SU-DHL-6 (cell line): ENCODE measurements around the gene BRSK2.
"Not testable (repeated sequence)": the region's sequence is repeated elsewhere in the genome, so short reads cannot be mapped to it uniquely, and the experiment has no call there.

ENCODE experiments used
- H2AFZ ChIP-seq: fragments of 200-600 bp; sonication (generic); 2 replicates; pipeline ENCODE4 v1.6.1; 2014; ENCODE audit warnings: low read depth, mild to moderate bottlenecking, moderate library complexity, mixed read lengths, antibody characterized with exemption, low read length; ENCODE audit not compliant: severe bottlenecking
- H3F3A ChIP-seq: fragments of 200-600 bp; shearing (Covaris generic); 2 replicates; pipeline ENCODE4 v1.6.0; 2016; ENCODE audit warnings: antibody characterized with exemption, mild to moderate bottlenecking; ENCODE audit not compliant: insufficient read depth
- H3K27ac ChIP-seq: fragments of 200-600 bp; sonication (generic); 2 replicates; pipeline ENCODE4 v1.5.1; 2016; ENCODE audit warnings: low read depth, mild to moderate bottlenecking, low read length, moderate library complexity, mixed read lengths
- H3K27me3 ChIP-seq: fragments of 200-600 bp; sonication (generic), shearing (Covaris generic); 2 replicates; pipeline ENCODE4 v1.6.0; 2014; ENCODE audit warnings: mild to moderate bottlenecking, low read length
- H3K36me3 ChIP-seq: fragments of 200-600 bp; sonication (generic); 2 replicates; pipeline ENCODE4 v1.6.1; 2014; ENCODE audit warnings: mild to moderate bottlenecking, low read length, mixed read lengths
- H3K4me2 ChIP-seq: fragments of 300-600, 200-600 bp; shearing (Covaris generic), sonication (generic); 2 replicates; pipeline ENCODE4 v1.6.0; 2014; ENCODE audit warnings: low read length, low read depth, mild to moderate bottlenecking; ENCODE audit not compliant: poor library complexity, severe bottlenecking
- H3K4me3 ChIP-seq: fragments of 200-600 bp; sonication (generic); 2 replicates; pipeline ENCODE4 v1.5.1; 2014; ENCODE audit warnings: antibody characterized with exemption, low read length, mild to moderate bottlenecking, mixed read lengths; ENCODE audit not compliant: insufficient read depth, poor library complexity, severe bottlenecking
- H3K79me2 ChIP-seq: fragments of 200-600 bp; sonication (generic); 2 replicates; pipeline ENCODE4 v1.6.1; 2014; ENCODE audit warnings: mild to moderate bottlenecking, low read length, moderate library complexity; ENCODE audit not compliant: insufficient read depth
- H3K9ac ChIP-seq: fragments of 200-600 bp; sonication (generic); 2 replicates; pipeline ENCODE4 v1.7.0; 2014; ENCODE audit warnings: mild to moderate bottlenecking, low read length
- H3K9me2 ChIP-seq: fragments of 200-600 bp; sonication (generic); replicated peaks from 2 replicates; pipeline ENCODE4 v1.6.1; 2014; ENCODE audit warnings: low read length; ENCODE audit not compliant: insufficient read depth
- H3K9me3 ChIP-seq: fragments of 200-600 bp; sonication (generic); 2 replicates; pipeline ENCODE4 v1.6.1; 2014; ENCODE audit warnings: low read length, mixed read lengths; ENCODE audit not compliant: insufficient read depth
- H4K20me1 ChIP-seq: fragments of 200-600 bp; sonication (generic); 2 replicates; pipeline ENCODE4 v1.6.1; 2014; ENCODE audit warnings: low read depth, mild to moderate bottlenecking, antibody characterized with exemption, low read length, moderate library complexity, mixed read lengths
- EZH2phosphoT487 ChIP-seq: fragments of 200-600 bp; sonication (generic), shearing (Covaris generic); conservative IDR thresholded peaks from 2 replicates; pipeline ENCODE4 v1.6.1; 2018; ENCODE audit warnings: mild to moderate bottlenecking, antibody characterized with exemption, low read length, moderate library complexity, mixed read lengths
- TF ChIP-seq, protein P1 (sequence below): fragments of 200-600 bp; sonication (generic); IDR thresholded peaks from one replicate; pipeline ENCODE4 v1.5.1; 2017; ENCODE audit warnings: antibody characterized with exemption, mild to moderate bottlenecking, low read length, moderate library complexity; ENCODE audit not compliant: insufficient read depth, poor library complexity, severe bottlenecking

The BRSK2 gene

DNA sequence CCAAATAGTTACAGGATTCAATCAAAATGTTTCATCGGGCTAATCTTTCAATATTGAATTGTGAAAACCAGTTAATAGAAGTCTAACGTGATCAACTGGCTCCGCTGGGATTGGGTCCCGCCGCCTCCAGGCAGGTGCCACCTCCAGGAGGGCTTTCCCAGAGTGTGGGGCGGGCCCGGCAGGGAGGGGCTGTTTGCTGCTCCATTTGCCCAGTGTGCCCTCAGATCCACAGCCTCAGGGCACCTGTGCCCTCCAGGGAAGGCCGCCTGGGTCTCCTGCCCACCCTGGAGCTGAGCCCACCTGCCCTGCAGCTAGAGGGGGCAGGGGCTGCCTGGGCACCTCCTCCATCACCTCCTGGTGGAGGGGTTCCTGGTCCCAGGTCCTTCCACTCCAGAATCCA is 17.9 kb downstream of the BRSK2 start:
- Histone ChIP-seq H3K4me2 (no peak overlapping the region), H3F3A (no peaks in the 10 kb centered on the region), H3K79me2 (no peaks in the 10 kb centered on the region), H3K4me3 (no peak overlapping the region), H3K27me3 (no peaks in the 10 kb centered on the region), H3K36me3 (no peaks in the 10 kb centered on the region), H3K27ac (no peak overlapping the region), H3K9ac (no peak overlapping the region), H2AFZ (no peak overlapping the region), H3K9me3 (no peaks in the 10 kb centered on the region), H3K9me2 (no peaks in the 10 kb centered on the region), H4K20me1 (no peaks in the 10 kb centered on the region)
- no peak for TF ChIP-seq EZH2phosphoT487
- TF ChIP-seq, protein P1, sequence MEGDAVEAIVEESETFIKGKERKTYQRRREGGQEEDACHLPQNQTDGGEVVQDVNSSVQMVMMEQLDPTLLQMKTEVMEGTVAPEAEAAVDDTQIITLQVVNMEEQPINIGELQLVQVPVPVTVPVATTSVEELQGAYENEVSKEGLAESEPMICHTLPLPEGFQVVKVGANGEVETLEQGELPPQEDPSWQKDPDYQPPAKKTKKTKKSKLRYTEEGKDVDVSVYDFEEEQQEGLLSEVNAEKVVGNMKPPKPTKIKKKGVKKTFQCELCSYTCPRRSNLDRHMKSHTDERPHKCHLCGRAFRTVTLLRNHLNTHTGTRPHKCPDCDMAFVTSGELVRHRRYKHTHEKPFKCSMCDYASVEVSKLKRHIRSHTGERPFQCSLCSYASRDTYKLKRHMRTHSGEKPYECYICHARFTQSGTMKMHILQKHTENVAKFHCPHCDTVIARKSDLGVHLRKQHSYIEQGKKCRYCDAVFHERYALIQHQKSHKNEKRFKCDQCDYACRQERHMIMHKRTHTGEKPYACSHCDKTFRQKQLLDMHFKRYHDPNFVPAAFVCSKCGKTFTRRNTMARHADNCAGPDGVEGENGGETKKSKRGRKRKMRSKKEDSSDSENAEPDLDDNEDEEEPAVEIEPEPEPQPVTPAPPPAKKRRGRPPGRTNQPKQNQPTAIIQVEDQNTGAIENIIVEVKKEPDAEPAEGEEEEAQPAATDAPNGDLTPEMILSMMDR: no peak

DNA sequence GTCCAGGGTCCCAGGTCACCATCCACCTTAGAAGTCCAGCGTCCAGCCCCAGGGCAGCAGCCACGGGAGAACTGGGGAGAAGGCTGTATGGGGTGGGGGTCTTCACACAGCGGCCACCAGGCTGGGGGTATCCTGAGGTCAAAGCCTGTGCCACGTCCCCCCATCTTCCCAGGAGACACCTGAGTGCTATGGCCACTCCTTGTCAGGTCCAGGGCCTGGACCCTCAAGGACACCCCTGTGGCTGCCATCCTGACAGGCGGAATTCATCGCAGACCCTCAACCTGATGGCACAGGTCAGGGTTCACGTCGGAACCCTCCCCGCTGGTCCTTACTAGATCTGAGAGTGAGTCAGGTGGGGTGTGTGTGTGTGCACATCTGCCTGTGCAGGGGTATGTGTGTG is 18.6 kb downstream of the BRSK2 start:
- Histone ChIP-seq H3K4me2 (no peak overlapping the region), H3K9me2 (no peaks in the 10 kb centered on the region), H3K36me3 (no peaks in the 10 kb centered on the region), H3K27ac (no peak overlapping the region), H3K79me2 (no peaks in the 10 kb centered on the region), H3K27me3 (no peaks in the 10 kb centered on the region), H3K9me3 (no peaks in the 10 kb centered on the region), H3K9ac (no peak overlapping the region), H3F3A (no peaks in the 10 kb centered on the region), H2AFZ (no peak overlapping the region), H4K20me1 (no peaks in the 10 kb centered on the region), H3K4me3 (no peak overlapping the region)
- TF ChIP-seq EZH2phosphoT487: no peak
- TF ChIP-seq, protein P1: no peak

DNA sequence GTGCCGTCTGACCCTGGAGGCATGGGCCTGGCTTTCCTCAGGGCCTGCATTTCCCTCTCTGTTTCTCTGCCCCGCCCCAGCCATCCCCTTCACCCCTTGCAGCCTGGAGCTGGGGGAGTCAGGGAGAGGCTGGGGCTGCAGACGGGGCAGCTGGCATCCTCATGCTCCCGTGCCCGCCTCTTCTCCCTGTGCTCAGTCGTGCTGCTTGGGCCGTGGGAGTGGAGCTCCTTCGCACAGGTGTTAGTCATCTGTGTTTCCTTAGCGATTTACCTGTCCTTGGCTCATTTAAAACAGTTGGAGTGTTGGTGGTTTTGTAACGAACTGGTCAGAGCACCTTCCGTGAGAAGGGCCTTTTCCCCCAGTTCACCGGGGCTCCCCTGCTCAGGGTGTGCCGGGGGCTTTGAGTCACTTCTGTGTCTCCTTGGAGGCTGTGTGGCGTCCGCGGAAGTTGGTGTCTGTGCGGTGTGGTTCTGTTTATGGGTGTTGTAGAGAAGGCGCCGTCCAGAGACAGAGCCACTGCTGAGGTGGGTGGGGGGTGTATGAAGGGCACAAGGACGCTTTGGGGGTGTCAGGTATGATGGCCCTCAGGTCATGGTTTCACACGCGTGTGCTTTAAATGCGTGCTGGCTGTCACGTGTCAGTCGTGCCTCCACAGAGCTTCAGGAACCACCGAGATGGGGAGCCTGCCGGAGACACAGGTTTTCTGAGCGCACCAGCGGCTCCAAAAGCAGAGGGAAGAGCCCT is 19.5 kb downstream of the BRSK2 start:
- Histone ChIP-seq H3K36me3 (no peaks in the 10 kb centered on the region), H3F3A (no peaks in the 10 kb centered on the region), H3K9me3 (no peaks in the 10 kb centered on the region), H2AFZ (no peak overlapping the region), H3K9ac (no peak overlapping the region), H3K27ac (no peak overlapping the region), H3K79me2 (no peaks in the 10 kb centered on the region), H3K4me2 (no peak overlapping the region), H3K27me3 (no peaks in the 10 kb centered on the region), H4K20me1 (no peaks in the 10 kb centered on the region), H3K4me3 (no peak overlapping the region), H3K9me2 (no peaks in the 10 kb centered on the region)
- no peak for TF ChIP-seq EZH2phosphoT487
- TF ChIP-seq, protein P1: no peak

DNA sequence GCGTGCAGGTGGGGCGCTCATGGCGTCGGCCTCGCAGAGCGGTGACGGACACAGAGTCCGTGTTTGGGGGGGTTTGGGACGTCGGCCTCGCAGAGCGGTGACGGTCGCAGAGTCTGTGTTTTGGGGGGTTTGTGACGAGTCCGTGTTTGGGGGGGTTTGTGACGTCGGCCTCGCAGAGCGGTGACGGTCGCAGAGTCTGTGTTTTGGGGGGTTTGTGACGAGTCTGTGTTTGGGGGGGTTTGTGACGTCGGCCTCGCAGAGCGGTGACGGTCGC is 20.1 kb downstream of the BRSK2 start:
- not testable (repeated sequence) for H3K79me2 ChIP-seq, H3K9me2 ChIP-seq, H3K27ac ChIP-seq, H3K27me3 ChIP-seq, H3K9me3 ChIP-seq, H3K36me3 ChIP-seq, H3K4me3 ChIP-seq, H2AFZ ChIP-seq, H3K4me2 ChIP-seq, H4K20me1 ChIP-seq, H3F3A ChIP-seq, H3K9ac ChIP-seq
